ACHN (cell line): ENCODE results near the gene KCNH1.

ENCODE experiments used
- DNase-seq: peaks from one replicate; pipeline ENCODE4 v3.0.0-alpha.2; 2015
- in situ Hi-C: cut with HindIII; loops from 2 replicates; pipeline ENCODE4 v1.10.0; 2017; ENCODE audit warnings: low sequenced_read_pairs, low pct_ligation_motif_present, low pct_unique_long_range_greater_than_20kb

The KCNH1 gene, protein sequence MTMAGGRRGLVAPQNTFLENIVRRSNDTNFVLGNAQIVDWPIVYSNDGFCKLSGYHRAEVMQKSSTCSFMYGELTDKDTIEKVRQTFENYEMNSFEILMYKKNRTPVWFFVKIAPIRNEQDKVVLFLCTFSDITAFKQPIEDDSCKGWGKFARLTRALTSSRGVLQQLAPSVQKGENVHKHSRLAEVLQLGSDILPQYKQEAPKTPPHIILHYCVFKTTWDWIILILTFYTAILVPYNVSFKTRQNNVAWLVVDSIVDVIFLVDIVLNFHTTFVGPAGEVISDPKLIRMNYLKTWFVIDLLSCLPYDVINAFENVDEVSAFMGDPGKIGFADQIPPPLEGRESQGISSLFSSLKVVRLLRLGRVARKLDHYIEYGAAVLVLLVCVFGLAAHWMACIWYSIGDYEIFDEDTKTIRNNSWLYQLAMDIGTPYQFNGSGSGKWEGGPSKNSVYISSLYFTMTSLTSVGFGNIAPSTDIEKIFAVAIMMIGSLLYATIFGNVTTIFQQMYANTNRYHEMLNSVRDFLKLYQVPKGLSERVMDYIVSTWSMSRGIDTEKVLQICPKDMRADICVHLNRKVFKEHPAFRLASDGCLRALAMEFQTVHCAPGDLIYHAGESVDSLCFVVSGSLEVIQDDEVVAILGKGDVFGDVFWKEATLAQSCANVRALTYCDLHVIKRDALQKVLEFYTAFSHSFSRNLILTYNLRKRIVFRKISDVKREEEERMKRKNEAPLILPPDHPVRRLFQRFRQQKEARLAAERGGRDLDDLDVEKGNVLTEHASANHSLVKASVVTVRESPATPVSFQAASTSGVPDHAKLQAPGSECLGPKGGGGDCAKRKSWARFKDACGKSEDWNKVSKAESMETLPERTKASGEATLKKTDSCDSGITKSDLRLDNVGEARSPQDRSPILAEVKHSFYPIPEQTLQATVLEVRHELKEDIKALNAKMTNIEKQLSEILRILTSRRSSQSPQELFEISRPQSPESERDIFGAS

DNA sequence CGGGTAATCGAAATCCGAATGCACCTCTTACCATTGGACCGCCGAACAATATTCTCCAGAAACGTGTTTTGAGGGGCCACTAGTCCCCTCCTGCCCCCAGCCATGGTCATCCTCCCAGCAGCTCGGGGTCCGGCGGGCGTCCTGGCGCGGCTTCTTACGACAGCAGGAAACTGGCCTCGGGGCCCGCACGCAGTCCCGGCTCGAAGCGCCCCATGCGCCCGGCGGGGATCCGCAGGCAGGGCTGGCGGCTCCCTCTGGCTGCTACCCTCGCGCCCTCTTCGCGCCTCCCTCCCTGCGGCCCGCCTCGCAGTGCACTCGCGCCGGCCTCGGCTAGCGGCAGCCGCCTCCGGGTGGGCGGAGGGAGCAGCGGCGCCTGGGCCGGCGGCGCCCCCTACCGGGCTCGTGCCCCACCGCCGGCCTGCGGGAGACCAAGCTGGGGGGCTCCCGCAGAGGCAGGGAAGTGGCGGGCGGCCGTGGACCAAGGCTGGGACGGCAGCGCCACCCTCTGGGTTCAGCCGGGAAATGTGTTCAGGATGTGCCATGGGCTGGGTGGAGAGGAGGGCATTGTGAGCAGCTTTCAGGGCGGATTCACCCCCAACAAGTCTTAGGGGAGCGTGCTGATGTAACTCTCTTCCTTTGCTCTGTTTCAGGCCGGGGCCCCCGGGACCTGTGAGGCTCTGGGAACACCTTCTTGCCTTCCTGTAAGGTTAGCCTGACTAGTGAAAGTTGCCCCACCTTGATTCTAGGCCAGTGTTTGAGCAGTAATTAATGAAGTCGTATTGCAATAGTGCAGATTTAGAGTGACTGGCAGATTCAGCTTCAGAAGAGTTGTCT is at the start of gene KCNH1:
KCNH1 (minus strand) TSS at position 313 of the 834 bp plus-strand sequence; CDS start at position 110, 203 bp downstream.
- in situ Hi-C loops, result loop anchor here (25.0 kb wide), 2 partner anchors 547 to 722 kb away; no protein-coding TSS in a partner anchor
- peak; percentile 95 for DNase-seq

DNA sequence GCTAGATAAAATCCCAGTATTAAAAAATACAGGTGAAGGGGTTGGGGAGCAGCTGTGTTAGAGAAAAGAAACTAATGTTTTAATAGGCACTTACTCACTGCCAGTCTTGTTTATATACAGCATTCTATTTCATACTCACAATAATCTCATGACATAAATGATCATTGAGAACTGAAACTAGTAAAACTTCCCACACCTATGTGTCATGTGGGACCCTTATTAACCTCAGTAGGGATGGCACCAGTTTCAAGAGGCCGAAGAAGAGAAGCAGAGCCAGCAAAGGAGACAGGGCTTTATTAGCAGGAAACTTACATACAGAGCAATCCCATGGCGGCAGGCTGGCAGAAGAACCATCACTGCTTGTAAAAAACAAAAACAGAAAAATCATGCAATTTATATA is 48.8 kb upstream of the KCNH1 start:
- in situ Hi-C loops, result no loop called here
- no peak for DNase-seq

DNA sequence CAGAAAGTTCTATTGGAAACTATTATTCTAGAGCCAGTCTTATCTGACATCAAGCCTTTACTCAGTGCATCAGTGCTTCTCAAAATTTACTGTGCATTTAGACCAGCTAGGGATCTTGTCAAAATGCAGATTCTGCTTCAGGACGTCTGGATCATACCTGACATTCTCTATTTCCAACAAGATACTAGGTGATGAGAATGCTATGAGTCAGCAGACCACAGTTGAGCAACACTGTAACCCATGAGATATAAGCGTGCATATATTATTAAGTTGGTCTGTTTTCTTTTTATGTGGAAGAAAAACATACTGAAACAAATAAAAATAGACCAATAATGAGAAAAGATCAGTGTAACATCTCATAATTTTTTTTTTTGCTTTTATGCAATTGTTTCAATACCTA is 40.4 kb upstream of the KCNH1 start:
- in situ Hi-C loops, result no loop called here
- DNase-seq, result no peak

DNA sequence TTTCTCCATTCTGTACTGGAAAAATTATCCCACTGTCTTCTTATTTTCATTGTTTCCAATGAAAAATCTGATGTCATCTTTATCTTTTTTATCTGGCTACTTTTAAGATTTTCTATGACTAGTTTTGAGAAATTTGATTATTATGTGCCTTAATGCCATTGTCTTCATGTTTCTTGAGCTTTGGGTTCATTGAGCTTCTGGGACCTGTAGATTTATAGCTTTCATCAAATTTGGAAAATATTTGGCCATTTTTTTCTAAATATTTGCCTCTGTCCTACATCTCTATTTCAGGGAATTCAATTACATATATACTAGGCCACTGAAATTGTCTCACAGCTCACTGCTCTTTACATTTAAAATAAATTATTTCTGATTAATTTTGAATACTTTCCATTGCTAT is 38.7 kb upstream of the KCNH1 start:
- DNase-seq, result no peak
- in situ Hi-C loops, result no loop called here

DNA sequence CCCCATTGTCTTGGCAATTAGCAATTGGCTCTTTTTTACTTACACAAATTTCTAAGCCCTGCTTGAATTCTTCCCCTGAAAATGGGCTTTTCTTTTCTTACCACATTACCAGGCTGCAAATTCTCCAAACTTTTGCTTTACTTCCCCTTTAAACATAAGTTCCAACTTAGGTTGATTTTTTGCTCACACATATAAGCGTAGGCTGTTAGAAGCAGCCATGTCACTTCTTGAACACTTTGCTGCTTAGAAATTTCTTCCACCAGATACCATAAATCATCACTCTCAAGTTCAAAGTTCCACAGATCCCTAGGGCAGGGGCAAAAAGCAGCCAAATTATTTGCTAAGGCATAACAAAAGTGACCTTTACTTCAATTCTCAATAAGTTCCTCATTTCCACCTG is 35.4 kb upstream of the KCNH1 start:
- no peak for DNase-seq
- in situ Hi-C loops, result no loop called here

DNA sequence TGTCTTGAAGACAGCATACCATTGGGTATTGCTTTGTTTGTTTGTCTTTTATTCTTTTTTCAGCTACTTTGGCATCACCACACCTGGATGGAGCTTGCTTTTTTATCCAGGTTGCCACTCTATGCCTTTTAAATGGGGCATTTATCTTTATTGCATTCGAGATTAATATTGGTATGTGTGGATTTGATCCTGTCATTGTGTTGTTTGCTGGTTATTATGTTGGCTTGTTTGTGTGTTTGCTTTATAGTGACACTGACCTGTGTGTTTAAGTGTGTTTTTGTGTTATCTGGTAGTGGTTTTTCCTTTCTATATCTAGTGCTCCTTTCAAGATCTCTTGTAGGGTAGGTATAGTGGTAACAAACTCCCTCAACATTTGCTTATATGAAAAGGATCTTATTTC is 24.9 kb upstream of the KCNH1 start:
- DNase-seq, result no peak
- in situ Hi-C loops, result no loop called here

DNA sequence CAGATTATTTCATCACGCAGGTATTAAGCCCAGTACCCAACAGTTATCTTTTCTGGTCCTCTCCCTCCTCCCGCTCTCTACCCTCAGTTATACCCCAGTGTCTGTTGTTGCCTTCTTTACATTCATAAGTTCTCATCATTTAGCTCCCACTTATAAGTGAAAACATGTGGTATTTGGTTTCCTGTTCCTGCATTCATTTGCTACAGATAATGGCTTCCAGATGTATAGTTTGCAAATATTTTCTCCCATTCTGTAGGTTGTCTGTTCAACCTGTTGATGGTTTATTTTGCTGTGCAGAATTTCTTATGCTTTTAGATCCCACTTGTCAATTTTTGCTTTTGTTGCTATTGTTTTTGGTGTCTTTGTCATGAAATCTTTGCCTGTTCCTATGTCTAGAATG is 21.1 kb upstream of the KCNH1 start:
- DNase-seq, result no peak
- in situ Hi-C loops, result no loop called here

DNA sequence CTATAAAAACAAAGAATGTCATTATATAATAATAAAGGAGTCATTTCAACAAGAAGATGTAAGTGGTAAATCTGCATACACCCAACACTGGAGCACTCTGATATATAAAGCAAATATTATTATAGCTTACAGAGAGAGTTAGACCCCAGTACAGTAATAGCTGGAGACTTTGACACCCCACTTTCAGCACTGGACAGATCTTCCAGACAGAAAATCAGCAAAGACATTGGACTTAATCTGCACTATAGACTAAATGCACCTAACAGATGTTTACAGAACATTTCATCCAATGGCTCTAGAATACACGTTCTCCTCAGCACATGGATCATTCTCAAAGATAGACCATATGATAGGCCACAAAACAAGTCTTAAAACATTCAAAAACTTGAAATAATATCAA is 20.0 kb upstream of the KCNH1 start:
- in situ Hi-C loops, result no loop called here
- DNase-seq, result no peak

DNA sequence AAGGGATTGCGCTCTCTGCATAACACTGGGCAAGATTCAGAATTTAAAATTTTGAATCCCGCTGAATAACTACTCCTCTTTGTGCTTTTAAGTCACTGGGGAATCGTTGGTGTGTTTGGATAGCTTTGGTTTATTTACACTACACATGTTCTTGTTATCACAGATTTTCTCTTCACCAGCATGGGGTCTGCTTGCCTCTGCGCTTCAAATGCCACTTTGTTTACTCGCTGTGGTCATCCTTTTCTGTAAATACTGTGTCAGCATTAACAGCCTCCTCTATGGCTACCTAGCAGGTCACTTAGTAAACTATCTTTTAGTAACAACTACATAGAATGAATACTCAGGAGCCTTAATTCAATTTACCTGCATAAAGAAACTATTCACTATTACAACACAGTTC is 14.4 kb upstream of the KCNH1 start:
- in situ Hi-C loops, result loop anchor here (25.0 kb wide), 2 partner anchors 561 to 736 kb away; no protein-coding TSS in a partner anchor
- DNase-seq, result no peak

DNA sequence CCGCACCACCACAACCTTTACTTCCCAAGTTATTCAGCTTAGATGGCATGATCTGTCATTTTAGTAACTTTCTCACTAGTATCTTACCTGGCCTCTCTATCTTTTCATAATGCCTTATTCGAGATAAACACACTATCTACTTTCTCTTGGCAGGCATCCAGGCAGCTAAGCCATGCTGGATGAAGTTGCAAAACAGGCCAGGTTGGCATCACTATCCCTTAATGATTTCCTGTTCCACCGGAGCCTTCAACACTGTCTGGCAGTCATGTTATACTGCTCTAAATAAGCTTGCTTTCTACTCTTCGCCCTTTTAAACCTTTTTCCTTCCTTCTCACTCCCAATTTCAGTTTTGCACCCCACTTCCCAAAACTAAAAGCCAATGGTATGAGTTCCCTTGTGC is 12.0 kb upstream of the KCNH1 start:
- in situ Hi-C loops, result loop anchor here (25.0 kb wide), 2 partner anchors 559 to 734 kb away; no protein-coding TSS in a partner anchor
- DNase-seq, result no peak

DNA sequence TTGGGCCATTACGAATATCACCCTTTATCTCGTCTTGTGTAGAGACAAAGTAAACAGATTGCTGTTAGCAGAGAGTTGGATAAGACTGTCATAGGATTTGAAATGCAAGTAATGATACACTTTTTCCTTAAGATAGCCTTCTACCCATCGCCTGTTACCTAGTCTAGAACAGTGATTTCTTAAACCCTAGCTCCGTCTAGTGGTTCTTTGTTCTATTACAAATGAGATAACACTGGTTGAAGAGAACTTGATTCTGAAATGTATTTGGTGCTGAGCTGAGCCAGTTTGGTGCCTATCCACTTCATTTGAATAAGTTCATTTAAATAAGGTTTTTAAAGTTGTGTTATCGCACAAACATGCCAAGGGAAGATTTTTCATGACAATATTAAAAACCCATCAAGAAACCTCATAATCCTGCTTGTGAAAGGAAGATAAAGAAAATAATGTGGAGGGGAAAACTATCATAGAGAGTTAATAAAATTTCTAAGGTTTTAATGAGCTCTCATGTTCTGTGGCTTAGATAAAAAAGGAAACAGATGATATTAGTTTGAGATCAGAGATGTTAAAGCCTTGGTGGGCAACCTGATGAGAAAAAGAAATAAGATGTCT is 1.5 kb upstream of the KCNH1 start:
- in situ Hi-C loops, result loop anchor here (25.0 kb wide), 2 partner anchors 548 to 723 kb away; no protein-coding TSS in a partner anchor
- DNase-seq, result peak; percentile 83

DNA sequence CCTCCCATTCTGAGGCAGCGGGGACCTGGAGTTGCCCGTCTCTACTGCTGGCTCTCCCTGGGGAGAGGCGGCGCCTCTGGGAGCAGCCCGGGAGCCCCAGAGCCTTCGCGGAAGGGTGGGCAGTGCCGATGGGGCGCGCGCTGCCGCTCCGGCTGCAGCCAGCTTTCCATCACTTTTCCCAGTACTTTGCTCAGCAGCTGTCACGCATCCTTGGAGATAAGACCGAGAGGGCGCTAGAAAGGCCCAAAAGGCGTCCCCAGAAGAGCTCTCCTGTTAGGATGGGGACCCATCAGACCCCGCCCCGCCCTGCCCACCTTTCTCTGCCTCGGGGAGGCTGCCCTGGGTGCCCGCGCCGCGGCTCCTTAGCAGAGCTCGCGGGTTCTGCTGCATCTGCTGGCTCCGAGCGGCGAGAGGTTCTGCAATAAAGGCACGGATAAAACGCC is 534 bp downstream of the KCNH1 start:
- DNase-seq, result peak; percentile 66
- in situ Hi-C loops, result loop anchor here (25.0 kb wide), 2 partner anchors 546 to 721 kb away; no protein-coding TSS in a partner anchor

DNA sequence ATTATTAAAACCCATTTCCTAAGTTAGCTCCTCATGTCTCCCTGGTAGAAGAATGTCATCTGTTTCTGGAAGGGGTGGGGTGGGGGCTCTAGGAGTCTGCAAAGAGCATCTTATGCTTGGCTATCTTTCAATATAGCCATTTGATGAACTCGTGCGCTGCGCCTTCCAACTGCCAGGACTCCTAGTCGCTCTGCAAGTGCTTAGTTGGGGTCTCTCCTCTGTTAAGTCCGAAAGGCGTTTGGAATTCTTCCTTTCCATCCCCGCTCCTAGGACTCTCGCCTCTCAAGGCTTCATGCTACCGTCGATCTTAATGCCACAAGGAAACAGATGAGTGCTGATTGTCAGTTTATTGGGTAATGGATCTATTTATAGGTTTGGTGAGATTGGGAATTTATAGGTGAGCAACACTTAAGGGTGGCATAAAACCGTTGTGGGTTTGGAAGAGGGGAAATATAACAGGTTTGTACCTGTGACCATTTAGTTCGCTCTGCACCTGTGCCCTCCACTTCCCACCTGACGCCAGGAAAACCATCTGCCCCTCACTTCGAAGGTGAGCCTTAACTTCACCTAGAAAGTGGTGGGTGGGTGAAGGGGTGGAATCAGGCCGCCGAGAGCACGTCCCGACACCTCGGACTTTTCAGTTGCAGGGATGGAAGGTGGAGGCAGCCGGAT is 1.1 kb downstream of the KCNH1 start:
- DNase-seq, result peak; percentile 23
- in situ Hi-C loops, result loop anchor here (25.0 kb wide), 2 partner anchors 546 to 721 kb away; no protein-coding TSS in a partner anchor

DNA sequence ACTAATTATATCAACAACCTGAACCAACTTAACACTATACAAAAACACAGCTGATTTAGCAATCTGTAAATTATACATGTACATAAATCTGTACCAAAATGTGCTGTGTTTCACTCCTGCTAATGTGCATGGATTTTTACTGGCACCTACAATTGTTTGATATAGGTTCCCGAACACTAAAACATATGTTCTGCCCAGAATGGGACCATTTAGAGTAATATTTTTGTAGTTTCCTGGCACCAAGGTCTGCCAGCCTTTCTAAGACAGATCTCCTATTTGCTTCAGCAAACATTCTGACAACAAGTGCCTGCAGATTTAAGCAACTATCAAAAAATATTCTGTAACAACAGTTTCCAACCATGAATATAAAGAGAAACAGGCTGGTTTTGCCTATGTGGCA is 4.2 kb downstream of the KCNH1 start:
- DNase-seq, result no peak
- in situ Hi-C loops, result loop anchor here (25.0 kb wide), 2 partner anchors 542 to 717 kb away; no protein-coding TSS in a partner anchor

DNA sequence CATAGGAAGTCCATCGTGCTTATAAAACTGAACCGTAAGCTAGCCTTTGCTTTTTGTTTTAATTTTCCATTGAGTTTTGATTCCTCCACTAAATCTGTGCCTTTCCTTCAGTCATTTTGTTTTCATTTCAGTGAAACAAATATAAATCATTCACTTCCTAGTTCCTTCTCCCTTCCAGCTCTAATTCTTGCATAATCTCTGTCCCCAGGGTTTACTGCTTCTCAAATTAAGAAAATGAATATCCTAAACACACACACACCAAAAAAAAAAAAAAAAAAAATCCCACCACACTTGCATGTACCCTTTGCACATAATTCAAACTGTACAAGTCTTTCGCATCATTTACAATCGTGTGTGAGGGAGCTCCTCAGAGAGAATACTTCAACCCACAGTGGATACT is 6.8 kb downstream of the KCNH1 start:
- in situ Hi-C loops, result loop anchor here (25.0 kb wide), 2 partner anchors 540 to 715 kb away; no protein-coding TSS in a partner anchor
- no peak for DNase-seq

DNA sequence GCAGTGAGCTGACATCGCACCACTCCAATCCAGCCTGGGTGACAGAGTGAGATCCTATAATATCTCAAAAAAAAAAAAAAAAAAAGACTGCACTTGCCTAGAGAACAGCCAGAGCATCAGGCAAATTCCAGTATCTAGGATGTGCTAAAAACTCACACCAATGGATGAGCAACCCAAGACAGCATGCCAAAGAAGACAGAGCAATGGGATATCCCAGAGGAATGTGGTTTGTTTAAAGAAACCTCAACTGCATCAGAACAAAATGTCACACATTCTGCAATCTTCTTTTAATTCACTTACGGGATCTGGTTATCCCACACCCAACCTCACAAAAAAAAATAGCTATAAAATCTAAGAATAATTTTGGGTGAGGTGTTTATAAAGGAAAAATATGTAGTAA is 7.3 kb downstream of the KCNH1 start:
- no peak for DNase-seq
- in situ Hi-C loops, result loop anchor here (25.0 kb wide), 2 partner anchors 539 to 714 kb away; no protein-coding TSS in a partner anchor
